AG04449 (cell line): ENCODE data around the gene SELENOH.

Experiments
- CTCF ChIA-PET: fragments of 350-600 bp; formaldehyde crosslinking; extraction: SDS; loops from one replicate; lab custom pipeline; 2021; ENCODE audit warnings: antibody characterized with exemption; lab: Yijun Ruan, JAX
- POLR2A ChIA-PET: fragments of 400-600, 350-600 bp; formaldehyde crosslinking; extraction: SDS; loops from one replicate; lab custom pipeline; 2020; ENCODE audit warnings: antibody characterized with exemption, inconsistent platforms; lab: Yijun Ruan, JAX
- DNase-seq: peaks from one replicate; pipeline ENCODE4 v3.0.0-alpha.2; 2010; ENCODE audit warnings: low read depth, low spot score
- H3K4me3 ChIP-seq: 2 replicates; pipeline ENCODE4 v1.5.1; 2011; ENCODE audit warnings: low read depth, mild to moderate bottlenecking, control low read depth, low read length
- TF ChIP-seq, protein P1 (sequence below): IDR thresholded peaks from one replicate; pipeline ENCODE4 v1.5.1; 2011; ENCODE audit warnings: mild to moderate bottlenecking, moderate library complexity, low read length, control low read depth, inconsistent platforms; ENCODE audit not compliant: insufficient read depth; ENCODE audit errors: missing control alignments

Gene SELENOH

DNA sequence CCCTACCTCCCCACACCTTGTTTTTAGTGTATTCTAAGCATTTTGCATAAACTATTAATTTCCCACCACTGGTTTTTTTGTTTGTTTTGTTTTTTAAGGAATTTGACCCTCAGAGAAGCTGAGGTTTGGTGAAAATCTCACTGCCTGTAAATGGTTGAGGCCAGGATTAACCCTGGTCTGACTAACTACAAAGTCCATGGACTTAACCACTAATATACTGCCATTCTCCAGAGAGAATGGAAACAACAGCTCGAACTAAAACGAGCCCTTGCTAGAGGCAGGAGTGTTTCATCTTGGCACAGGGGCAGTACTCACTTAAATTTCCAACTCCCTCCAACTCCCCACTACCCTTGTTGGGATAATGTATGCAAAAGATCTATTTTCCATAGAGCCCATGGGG, 23.3 kb downstream of the SELENOH start:
- H3K4me3 ChIP-seq, result peak overlapping the region; percentile 88
- TF ChIP-seq, protein P1, sequence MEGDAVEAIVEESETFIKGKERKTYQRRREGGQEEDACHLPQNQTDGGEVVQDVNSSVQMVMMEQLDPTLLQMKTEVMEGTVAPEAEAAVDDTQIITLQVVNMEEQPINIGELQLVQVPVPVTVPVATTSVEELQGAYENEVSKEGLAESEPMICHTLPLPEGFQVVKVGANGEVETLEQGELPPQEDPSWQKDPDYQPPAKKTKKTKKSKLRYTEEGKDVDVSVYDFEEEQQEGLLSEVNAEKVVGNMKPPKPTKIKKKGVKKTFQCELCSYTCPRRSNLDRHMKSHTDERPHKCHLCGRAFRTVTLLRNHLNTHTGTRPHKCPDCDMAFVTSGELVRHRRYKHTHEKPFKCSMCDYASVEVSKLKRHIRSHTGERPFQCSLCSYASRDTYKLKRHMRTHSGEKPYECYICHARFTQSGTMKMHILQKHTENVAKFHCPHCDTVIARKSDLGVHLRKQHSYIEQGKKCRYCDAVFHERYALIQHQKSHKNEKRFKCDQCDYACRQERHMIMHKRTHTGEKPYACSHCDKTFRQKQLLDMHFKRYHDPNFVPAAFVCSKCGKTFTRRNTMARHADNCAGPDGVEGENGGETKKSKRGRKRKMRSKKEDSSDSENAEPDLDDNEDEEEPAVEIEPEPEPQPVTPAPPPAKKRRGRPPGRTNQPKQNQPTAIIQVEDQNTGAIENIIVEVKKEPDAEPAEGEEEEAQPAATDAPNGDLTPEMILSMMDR, result no peak
- POLR2A ChIA-PET, result interaction anchor here (0.7 to 1.4 kb wide), 3 partner anchors 8 to 14 kb away, joined by 3 to 6 read pairs (median 5); no protein-coding TSS in a partner anchor
- no peak for DNase-seq
- CTCF ChIA-PET, result interaction anchor here (1.0 to 16.3 kb wide), 11 partner anchors 8 to 759 kb away, joined by 3 to 315 read pairs (median 8); partner anchors contain the start of genes BTBD18 and SELENOH

DNA sequence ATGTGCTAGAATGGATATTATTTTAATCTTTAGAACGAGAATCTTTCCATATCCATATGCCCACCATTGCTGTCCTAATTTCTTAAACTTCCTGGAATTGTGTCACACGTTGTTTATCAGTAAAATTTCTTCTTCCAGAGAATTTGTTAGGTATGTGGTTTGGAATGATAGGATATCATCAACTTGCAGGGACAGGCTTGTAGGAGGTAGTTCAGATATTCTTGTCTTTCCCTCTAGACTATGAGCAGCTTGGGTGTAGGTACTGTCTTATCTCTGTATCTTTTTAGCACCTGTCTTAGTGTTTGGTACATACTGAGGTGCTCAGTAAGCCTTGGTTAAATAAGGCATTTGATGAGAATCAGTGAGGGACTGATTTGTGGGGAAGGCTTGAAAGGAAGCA, 23.7 kb downstream of the SELENOH start:
- peak overlapping the region; percentile 88 for H3K4me3 ChIP-seq
- TF ChIP-seq, protein P1, result no peak
- ChIA-PET CTCF (interaction anchor here (1.3 to 16.3 kb wide), 10 partner anchors 8 to 759 kb away, joined by 3 to 315 read pairs (median 8); partner anchors contain the start of genes BTBD18 and SELENOH), POLR2A (interaction anchor here (1.0 to 1.4 kb wide), 3 partner anchors 11 to 30 kb away, joined by 4 to 6 read pairs (median 5); no protein-coding TSS in a partner anchor)
- no peak for DNase-seq

DNA sequence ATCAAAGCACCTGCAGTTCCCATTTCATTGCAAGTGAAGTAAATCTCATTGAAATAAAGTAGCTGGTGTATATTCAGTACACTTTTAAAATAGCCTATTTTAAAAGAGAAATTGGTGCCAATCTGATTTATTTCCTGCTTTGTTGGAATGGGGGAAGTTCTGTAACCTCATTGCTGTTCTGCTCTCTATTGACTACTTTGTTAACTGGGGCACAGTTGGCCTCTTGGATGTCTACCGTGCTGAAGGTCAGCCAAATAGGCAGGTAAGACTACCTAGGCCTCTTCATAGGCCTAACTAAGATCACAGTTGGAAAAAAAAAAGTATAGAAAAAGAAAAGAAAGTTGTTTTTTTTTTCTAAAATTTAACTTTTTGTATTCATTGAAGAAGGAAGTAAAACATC, 29.5 kb downstream of the SELENOH start:
- H3K4me3 ChIP-seq, result no peak overlapping the region
- CTCF ChIA-PET, result interaction anchor here (1.0 to 1.6 kb wide), 4 partner anchors 16 to 798 kb away, joined by 4 to 5 read pairs (median 4); partner anchors contain the start of gene BTBD18
- TF ChIP-seq, protein P1, result no peak
- POLR2A ChIA-PET, result interaction anchor here (1.0 kb wide), 1 partner anchor 29 kb away, joined by 3 read pairs; the partner anchor contains the start of gene SELENOH
- no peak for DNase-seq

DNA sequence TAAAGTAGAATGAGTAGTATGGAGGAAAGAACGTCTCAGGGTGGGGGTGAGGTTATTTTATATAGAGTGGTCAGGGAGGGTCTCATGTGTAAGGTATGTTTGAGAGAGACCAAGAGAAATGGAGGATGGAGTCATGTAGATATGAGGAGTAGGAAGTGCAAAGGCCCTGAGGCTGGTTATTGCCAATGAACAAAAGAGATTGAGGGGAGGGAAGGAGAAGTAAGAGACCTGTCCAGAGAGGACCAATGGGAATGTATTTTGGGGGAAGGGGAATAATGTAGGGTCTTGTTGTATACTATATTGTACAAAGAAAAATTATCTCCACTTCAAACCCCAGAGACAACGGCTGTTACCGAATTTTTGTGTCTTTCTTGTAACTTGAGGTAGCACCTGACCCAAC, 30.1 kb downstream of the SELENOH start:
- TF ChIP-seq, protein P1, result no peak
- DNase-seq, result no peak
- ChIA-PET POLR2A (no interaction called here), CTCF (interaction anchor here (1.0 to 2.5 kb wide), 7 partner anchors 8 to 798 kb away, joined by 3 to 14 read pairs (median 4); partner anchors contain the start of genes BTBD18 and CTNND1)
- no peak overlapping the region for H3K4me3 ChIP-seq

DNA sequence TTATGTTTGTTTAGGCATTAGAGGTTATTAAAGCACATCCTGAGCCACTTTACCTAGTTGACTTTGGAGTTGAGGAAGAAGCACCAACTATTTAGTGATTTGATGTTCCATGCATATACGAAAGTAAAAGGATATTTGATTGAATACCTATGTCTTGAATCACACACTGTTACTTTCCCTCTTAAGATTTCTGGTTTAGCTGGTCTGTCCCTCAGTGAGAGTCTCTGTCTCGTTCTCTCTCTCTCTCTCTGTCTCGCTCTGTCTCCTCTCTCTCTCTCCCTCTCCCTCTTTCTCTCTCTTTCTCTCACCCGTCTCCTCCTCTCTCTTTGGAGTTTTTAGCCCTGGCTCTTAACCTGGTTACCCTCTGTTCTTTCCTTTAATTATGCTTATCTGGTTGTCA, 31.3 kb downstream of the SELENOH start:
- H3K4me3 ChIP-seq, result no peak overlapping the region
- ChIA-PET POLR2A (interaction anchor here (0.5 kb wide), 1 partner anchor 8 kb away, joined by 3 read pairs; no protein-coding TSS in a partner anchor), CTCF (interaction anchor here (0.8 to 2.5 kb wide), 5 partner anchors 9 to 29 kb away, joined by 3 to 14 read pairs (median 4); partner anchors contain the start of gene CTNND1)
- TF ChIP-seq, protein P1, result no peak
- no peak for DNase-seq

DNA sequence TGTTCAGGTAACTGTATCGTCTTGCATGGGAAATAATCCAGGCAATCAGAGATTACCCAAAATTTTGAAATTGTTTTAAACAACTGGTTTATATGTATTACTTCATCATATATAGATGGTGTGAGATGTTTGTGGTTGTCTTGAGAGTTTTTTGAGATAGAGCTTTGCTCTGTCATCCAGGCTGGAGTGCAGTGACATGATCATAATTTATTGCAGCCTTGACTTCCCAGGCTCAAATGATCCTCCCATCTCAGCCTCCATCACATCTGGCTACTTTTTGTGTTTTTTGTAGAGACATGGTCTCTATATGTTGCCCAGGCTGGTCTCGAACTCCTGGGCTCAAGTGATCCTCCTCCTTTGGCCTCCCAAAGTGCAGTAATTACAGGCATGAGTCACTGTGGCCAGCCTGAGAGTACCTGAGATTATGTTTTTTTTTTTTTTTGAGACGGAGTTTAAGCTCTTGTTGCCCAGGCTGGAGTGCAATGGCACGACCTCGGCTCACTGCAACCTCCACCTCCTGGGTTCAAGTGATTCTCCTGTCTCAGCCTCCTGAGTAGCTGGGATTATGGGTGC, 31.8 kb downstream of the SELENOH start:
- TF ChIP-seq, protein P1, result no peak
- no peak overlapping the region for H3K4me3 ChIP-seq
- DNase-seq, result no peak
- CTCF ChIA-PET, result interaction anchor here (0.6 to 2.5 kb wide), 4 partner anchors 10 to 30 kb away, joined by 3 to 14 read pairs (median 5); partner anchors contain the start of gene CTNND1
- POLR2A ChIA-PET, result interaction anchor here (0.5 to 0.6 kb wide), 2 partner anchors 9 to 21 kb away, joined by 3 read pairs; partner anchors contain the start of gene BTBD18
